IPS-NIHi7 (cell line): ENCODE measurements around the gene LYPD3.
"Not testable (repeated sequence)": the region's sequence is repeated elsewhere in the genome, so short reads cannot be mapped to it uniquely, and the experiment has no call there.

Source experiments
- DNase-seq: peaks from one replicate; pipeline ENCODE4 v3.0.0; 2012; ENCODE audit warnings: mixed read lengths; ENCODE audit errors: extremely low spot score

The LYPD3 gene

DNA sequence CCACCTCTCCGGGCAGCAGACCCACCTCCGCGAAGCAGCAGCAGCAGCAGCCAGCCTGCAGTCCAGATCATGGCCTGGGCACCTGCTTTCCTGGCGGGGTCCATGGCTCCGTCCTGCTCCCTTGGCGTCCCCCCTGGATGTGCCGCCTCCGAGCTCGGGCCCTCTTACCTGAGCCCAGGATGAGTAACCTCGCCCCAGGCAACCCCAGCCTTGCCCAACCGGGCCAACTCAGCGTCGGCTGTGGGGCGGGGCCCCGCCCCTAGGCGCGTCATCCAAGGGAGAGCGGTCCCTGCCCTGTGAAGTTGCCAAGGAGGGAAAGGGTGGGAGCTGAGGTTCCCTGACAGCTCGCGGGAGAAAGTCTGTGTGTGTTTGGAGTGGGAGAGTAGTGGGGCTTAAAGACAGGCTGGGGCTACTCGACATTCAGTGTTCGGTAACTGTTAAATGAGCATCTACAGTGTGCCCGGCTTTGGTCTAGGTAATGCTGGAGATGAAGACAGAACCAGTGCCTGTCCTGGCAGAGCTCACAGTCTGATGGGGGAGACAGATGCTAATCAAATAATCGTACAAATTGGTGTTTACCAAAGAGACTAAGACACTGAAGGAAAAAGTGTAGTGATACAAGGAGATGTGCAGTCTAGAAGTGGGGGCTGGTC lies at the start of gene LYPD3:
Gene LYPD3 (minus strand): TSS at position 141 of the 653 bp plus-strand sequence. CDS start 37 bp downstream, at position 104.
- DNase-seq, result peak; percentile 72

DNA sequence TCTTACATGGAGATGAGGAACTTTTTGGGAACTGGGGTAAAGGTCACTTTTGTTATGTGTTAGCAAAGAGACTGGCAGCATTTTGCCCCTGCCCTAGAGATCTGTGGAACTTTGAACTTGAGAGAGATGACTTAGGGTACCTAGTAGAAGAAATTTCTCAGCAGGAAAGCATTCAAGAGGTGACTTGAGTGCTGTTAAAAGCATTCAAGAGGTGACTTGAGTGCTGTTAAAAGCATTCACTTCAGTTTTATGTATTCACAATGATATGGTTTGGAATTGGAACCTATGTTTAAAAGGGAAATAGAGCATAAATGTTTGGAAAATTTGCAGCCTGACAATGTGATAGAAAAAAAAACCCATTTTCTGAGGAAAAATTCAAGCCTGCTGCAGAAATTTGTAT lies 47.0 kb upstream of the LYPD3 start:
- DNase-seq, result not testable (repeated sequence)

DNA sequence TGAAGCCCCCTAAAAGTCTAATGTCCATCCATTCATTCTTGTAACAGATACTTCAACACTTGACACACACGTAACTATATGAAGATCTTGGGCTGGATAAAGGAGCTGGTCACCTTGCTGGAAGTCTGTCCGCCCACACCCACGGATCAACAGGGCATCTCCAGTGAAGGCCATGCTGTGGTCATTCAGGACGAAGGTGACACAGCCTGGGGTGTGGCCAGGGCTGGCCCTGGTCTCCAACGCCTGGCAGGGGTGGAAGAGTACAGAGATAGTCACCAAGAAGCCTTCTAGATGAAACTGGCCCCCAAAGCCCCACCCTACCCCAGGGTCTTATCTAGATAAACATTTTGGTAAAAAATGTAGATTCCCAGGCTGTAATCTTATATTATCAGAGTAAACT lies 45.9 kb upstream of the LYPD3 start:
- DNase-seq, result no peak

DNA sequence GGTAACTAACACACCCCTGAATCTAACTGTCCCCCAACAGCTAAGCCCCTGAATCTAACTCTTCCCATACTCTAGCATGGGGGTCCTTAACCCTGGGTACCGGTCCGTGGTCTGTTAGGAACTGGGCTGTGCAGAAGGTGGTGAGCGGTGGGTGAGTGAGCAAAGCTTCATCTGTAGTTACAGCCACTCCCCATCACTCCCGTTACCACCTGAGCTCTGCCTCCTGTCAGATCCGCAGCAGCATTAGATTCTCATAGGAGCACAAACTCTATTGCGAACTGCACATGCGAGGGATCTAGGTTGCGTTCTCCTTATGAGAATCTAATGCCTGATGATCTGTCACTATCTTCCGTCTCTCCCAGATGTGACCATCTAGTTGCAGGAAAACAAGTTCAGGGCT lies 45.3 kb upstream of the LYPD3 start:
- no peak for DNase-seq

DNA sequence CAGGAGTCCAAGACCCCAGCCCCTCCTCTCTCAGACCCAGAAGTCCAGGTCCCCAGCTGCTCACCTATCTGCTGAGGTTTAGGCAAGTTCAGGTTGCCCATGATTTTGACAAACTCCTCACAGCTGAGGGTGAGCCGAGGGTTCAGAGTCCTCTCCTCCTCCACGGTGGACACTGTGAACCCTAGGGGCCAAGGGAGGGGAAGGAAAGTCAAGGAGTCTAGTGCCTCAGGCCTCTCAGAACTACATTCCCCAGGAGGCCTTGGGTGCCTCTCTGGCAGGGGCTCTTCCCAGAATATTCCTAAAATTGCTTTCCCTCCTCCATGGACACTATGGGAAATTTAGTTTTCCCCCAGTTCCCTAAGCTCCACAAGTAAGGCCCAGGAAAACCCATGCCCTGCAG lies 42.5 kb upstream of the LYPD3 start:
- DNase-seq, result no peak

DNA sequence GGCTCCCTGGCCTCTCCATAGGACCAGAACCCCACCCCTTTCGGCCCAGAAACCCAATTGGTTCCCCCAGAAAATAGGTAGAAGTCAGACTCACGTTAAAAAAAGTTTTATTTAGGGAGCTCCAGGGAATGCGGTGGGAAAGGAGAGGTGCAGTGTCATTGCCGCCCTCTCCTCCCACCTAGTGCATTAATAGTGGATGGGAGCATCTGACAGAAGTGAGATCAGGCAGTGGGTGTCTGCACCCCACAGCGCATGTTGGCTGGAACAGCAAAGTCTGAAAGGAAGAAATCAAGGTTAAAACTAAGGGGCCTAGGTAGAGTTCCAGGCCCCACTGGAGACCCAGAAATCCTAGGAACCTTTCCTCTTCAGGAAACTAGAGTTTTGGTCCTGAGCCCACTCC lies 41.2 kb upstream of the LYPD3 start:
- DNase-seq, result no peak

DNA sequence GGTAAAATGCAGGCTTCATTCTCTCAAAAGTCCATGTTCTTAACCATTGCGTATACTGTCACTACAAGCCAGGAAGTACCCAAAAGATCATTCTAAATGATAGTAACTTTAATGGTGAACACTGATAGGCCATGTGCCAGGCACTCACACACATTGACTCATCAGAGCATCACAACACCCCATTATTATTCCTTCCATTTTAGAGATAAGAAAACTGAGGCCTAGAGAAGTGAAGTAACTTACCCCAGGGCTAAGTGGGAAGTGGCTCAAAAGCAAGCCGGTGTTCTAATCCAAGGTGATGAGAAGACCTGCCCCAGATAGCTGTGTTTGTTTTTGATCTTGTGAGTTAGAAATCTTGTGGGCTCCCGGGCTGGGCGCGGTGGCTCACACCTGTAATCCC lies 40.5 kb upstream of the LYPD3 start:
- DNase-seq, result no peak

DNA sequence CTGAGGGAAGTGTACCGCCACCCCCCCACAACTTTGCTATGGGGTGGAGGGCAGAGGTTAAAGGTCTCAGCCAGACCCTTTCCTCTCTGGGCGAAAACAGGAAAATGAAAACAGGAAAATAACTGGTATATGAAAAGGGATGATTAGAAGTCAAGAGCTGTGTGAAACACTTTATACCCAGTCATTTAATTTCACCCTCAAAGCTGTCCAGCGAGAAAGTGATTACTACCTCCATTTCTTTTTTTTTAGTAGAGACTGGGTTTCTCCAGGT lies 39.7 kb upstream of the LYPD3 start:
- no peak for DNase-seq

DNA sequence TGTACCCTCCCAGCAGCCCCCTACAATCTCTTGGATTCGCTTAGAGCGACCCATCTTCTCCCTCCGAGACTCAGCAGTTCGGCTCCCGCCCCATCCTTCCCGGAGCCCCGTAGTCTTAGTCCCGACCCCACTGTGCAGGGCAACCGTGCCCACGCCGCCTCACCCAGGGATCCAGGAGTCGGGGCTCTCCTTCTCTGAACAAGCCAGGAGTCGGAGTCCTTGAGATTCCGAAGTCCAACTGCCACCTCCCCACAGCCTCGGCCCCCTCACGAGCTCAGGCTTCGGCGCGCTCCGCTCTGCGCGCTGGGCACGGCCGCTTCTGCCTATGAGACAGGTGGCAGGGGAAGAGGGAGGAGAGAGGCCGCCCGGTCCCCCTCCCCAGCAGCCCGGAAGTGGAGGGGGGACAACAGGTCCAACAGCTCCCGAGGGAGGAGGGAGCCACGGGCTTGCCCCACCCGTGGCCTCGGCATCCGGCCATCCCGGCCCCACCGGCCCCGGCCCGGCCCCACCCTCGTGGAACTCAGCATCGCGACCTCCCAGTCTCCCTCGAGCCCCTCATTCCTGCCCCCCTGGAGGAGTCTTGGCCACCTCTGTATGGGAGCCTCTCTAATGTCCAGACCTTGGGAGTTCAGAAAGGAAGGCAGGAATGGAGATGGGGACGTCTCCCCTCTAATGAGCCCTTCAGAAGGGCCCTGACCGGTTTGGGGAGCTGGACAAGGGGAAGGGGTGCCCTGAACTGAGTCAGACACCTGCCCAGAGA lies 39.2 kb upstream of the LYPD3 start, which contains the start of gene PHLDB3:
Gene PHLDB3 (minus strand): TSS at position 321 of the 760 bp plus-strand sequence. CDS start 628 bp downstream, outside the sequence.
- DNase-seq, result no peak

DNA sequence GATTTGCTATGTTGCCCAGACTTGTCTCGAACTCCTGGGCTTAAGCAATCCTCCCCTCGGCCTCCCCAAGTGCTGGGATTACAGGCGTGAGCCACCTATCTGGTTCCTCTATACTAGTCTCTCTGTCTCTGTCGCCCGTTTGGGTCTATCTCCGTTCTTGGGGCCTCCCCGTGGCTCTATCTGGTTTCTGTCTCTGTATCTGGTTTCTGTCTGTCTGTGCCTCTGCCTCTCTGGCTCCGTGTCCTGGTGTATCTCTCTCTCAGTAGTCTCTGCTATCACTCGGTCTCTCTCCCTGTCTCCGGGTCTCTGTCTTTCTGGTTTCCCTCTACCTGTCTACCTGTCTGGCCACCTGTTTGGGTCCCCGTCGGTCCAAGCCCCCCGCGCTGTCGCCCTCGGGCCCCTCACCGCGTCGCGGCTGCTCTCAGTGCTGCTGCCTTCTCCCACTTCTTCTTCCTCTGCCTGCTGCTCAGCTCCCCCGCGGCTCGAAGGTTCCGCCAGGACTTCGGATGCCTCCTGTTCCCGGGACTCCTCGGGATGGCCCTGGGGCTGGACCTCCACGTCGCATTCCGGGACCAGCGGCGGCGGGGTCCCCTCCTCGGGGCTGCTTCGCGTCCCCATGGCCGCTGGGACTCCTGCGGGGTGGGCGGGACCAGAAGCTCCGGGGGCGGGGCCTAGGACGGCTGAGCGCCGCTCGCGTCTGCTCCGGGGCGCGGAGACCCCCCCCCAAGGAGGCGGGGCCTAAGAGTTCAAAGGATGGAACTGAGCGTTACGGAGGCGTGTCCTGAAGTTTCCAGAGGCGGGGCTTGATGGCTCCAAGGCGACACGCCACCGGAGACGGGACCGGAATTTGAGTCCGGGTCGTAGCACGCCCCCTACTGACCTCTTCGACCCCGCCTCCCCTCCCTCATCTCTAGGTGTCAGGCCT lies 38.4 kb upstream of the LYPD3 start:
- DNase-seq, result peak; percentile 97

DNA sequence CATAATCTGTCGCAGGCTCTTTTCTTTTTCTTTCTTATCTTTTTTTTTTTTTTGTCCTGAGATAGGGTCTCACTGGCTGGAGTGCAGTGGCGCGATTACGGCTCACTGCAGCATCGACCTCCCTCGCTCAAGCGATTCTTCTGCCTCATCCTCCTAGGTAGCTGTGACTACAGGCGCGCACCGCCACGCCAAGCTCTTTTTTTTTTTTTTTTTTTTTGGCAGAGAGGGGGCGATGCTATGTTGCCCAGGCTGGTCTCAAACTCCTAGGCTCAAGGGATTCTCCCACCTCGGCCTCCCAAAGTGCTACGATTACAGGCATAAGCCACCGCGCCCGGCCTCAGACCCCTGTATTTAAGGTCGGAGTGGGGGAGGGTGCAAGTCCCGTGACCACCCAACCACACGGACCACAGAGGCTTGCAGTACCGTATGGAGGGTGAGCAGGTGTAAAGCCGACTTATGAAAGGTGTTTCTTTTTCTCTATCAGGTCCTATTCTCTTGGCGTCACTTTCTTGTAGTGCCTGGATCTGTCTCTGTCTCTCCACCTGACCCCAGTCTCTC lies 37.1 kb upstream of the LYPD3 start:
- no peak for DNase-seq

DNA sequence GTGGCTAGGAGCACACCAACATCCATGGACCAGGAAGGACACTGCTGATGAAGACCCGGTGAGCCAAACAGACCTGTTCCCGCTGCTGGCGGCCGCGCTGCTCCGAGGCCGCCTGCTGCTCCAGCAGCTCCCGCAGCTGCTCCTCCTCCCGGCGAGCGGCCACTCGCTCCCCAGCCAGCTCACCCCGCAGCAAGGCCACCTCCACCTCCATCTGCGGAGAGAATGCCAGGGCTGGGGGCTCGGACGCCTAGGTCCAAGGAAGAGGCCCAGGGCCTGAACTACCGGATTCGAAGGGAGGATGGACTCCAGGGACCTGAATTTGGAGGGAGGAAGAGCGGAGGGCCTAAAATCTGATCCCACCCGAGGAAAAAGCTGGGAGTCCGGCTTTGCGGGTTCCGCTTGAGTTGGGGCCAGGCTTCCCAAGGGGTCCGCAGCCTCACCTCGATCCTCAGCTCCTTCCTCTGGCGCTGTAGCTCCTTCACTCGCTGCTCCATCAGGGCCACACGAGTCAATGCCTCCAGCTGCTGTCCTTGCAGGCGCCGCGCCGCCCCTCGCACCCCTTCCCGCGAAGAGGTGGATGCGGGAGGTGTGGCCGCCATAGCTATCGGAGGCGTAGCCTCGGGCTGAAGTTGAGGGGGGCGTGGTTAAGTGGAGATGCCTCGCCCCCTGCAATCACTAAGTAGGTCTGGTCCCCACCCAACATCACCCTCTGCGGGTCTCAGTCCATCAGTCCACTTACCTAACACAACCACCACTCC lies 36.4 kb upstream of the LYPD3 start:
- DNase-seq, result peak; percentile 76

DNA sequence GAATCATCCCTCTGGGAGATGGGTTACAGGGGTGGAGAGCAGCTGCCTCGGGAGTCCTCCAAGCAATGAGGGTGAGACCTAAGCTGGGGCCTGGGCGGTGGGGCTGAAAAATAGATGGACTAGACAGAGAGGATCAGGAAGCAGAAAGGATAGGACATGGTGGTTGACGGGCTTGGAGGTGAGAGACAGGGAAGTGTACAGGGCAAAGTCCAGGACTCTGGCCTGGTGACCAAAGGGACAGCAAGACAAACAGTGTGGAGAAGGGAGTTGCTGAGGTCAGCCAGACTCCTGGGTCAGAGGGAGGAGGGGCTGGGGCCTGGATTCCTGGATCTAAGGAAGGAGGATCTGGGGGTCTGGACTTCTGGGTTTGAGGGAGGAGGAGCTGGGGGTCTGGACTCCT lies 33.6 kb upstream of the LYPD3 start:
- no peak for DNase-seq

DNA sequence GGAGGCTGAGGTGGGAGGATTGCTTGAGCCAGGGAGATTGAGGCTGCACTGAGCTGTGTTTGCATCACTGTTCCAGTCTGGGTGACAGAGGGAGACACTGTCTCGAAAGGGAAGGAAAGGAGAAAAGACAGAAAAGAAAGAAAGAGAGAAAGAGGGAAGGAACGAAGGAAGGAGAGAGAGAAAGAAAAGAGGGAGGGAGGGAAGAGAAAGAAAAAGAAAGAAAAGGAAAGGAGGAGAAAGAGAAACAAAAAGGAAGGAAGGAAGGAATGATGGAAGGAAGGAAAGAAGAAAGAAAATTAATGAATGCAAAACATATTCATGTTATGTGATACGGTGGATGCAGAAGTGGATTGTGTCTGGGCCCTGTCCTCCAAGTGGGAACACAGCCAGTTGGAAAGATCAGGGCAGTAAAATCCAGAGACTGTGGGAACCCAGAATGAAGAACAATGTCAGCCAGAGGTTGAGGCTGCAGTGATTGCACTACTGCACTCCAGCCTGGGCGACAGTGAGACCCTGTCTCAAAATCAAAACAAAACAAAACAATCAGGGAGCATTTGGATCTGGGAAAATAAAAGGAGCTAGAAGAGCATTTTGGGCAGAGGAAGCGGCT lies 32.9 kb upstream of the LYPD3 start:
- no peak for DNase-seq

DNA sequence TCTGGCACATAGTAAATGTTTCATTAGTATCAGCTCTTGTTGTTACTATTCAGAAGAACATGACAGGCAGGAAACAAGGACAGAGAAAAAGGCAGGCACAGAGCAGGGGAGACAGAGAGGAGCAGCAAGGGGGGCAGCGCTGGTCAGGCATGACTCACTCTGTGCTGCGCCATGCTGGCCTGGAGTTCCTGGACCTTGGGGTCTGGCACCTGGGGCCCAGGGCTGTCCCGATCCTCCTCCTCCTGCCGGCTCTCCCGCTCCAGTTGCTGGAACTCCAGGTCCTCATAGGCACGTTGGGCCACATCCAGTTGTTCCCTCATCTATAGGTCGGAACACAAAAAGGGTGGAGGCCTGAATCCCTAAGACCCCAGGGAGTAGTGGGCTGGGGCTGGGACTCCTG lies 31.6 kb upstream of the LYPD3 start:
- DNase-seq, result no peak

DNA sequence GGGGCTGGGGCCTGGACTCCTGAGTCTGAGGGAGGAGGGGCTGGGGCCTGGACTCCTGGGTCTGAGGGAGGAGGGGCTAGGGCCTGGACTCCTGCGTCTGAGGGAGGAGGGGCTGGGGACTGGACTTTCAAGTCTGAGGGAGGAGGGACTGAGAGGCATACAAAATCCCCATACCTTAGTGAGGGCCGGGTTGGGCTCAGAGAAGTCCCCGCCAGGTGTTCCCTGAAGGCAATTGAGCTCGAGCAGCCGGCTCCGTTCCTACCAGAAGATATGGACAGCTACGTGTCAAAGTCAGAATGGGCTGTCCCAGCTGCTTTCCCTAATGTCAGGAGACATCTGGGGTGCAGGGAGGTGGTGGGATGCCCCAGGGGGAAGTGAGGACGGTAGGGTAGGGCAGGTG lies 29.7 kb upstream of the LYPD3 start:
- no peak for DNase-seq

DNA sequence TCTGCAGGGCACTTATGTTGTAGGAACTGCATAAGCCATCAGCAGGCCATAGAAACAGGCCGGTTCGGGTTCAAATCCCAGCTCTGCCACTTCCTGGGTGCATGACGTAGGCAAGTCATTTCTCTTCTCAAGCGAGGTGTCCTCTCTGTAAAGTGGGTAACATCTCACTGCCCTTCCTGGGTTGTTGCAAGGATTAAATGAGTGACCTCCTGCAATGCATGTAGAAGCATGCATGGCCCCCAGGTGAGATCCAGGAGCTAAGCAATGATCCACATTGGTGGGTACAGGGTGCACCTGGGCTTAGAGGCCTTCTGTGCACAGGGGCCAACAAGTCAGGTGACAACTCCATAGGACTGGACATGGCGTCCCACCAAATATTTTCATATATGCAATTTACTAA lies 25.4 kb upstream of the LYPD3 start:
- DNase-seq, result no peak

DNA sequence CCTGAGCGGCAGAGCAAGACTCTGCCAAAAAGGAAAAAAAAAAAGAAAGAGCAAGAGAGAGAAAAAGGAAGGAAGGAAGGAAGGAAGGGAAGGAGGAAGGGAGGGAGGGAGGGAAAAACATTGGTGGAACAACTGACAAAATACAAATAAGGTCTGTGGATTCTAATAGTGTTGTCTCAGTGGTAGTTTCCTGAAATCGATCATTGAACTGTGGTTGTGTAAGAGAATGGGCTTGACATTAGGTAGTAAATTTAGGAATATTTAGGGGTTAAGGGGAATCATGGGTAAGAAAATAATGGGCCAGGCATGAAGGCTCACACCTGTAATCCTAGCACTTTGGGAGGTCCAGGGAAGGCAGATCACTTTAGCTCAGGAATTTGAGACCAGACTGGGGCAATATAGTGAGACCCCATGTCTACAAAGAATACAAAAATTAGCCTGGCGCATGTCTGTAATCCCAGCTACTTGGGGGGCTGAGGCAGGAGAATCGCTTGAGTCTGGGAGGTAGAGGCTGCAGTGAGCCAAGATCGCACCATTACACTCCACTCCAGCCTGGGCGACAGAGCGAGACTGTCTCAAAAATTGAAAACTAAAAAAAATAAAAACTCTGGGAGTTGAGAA lies 24.7 kb upstream of the LYPD3 start:
- DNase-seq, result no peak

DNA sequence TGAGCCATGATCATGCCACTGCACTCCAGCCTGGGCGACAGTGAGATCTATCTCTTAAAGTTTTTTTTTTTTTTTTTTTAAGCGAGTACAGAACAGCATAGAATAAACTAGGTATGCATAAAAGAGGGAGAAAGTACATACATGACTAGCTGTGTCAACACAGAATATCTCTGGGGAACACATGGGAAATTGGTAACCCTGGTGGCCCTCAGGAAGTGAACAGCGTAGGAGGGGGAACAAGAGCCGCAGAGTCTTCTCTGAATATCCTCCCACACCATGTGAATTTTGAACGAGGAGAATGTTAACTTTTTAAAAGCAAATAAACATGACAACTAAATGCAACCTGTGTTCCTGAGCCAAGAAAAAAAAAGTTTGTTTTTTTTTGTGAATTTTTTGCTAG lies 23.9 kb upstream of the LYPD3 start:
- no peak for DNase-seq

DNA sequence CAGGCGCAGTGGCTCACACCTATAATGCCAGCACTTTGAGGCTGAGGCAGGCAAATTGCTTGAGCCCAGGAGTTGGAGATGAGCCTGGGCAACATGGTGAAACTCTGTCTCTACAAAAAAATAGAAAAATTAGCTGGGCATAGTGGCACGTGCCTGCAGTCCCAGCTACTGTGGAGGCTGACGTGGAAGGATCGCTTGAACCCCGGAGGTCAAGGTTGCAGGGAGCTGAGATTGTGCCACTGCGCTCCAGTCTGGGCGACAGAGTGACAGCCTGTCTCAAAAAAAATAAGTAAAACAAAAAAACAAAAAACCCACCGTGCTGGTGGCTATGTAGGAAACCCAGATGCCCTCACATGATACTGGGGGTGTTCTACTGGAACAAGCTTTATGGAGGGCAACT lies 22.8 kb upstream of the LYPD3 start:
- no peak for DNase-seq

DNA sequence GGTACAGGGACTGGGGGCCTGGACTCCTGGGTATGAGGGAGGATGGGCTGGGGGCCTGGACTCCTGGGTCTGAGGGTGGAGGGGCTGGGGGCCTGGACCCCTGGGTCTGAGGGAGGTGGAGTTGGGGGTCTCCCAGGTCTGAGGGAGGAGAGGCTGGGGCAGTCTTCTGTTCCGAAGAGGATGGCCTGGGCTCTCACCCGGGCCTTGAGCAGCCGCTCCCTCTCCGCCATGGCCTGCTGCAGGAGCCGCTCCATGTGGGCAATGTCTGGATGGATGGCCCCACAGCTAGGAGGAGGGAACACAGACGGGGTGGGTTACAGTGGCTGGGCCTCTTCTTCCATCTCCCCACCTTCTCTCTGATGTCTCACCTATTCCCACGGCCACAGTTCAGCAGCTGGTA lies 21.0 kb upstream of the LYPD3 start:
- no peak for DNase-seq
